Endothelial cell of umbilical vein (primary cell): Measurements from ENCODE around the gene KLK14. TPM values are rescaled to one million over a fixed set of nuclear protein-coding genes. Genes with fewer than 3 reads are reported as not detected.

Experiments
- BruUV-seq: library from RNA; stranded (reverse); fragments of 400-500 nt; replicated peaks from 2 replicates; lab custom pipeline; 2021; lab: Mats Ljungman, UMichigan
- CTCF ChIA-PET: fragments of 300-600, 350-600 bp; sonication (Branson Sonifier 250); formaldehyde crosslinking; loops from one replicate; lab custom pipeline; 2021; ENCODE audit warnings: antibody characterized with exemption, inconsistent platforms; lab: Charles Lee
- POLR2A ChIA-PET: fragments of 300-600, 350-600 bp; sonication (Branson Sonifier 250); formaldehyde crosslinking; loops from one replicate; lab custom pipeline; 2021; ENCODE audit warnings: antibody characterized with exemption, inconsistent platforms; lab: Charles Lee
- DNase-seq: peaks from one replicate; pipeline ENCODE4 v3.0.0-alpha.2; 2011; ENCODE audit warnings: low read depth, low spot score
- FAIRE-seq: peaks from 2 replicates; lab custom pipeline; 2011; peaks lifted over from hg19 to GRCh38; lab: Jason Lieb, UNC
- H2AFZ ChIP-seq: 2 replicates; pipeline ENCODE4 v1.6.0; 2012; ENCODE audit warnings: low read depth, low read length, control low read depth, inconsistent platforms
- H3K27ac ChIP-seq: 2 replicates; pipeline ENCODE4 v1.5.1; 2011; ENCODE audit warnings: low read depth, mild to moderate bottlenecking, control low read depth, low read length, moderate library complexity; ENCODE audit not compliant: insufficient read depth
- H3K27me3 ChIP-seq, 2 experiments: 2 replicates each; pipeline versions ENCODE4 v1.6.0 to v1.6.1; 2011; ENCODE audit warnings: low read length in 2 of 2, mixed read lengths in 1 of 2; ENCODE audit not compliant: control insufficient read depth in 2 of 2, insufficient read depth in 2 of 2
- H3K36me3 ChIP-seq, 2 experiments: 2 replicates in 1 of 2; 3 replicates in 1 of 2; pipeline ENCODE4 v1.5.1; 2011; ENCODE audit warnings: low read length in 2 of 2, mild to moderate bottlenecking in 1 of 2, moderate library complexity in 1 of 2; ENCODE audit not compliant: control insufficient read depth in 2 of 2, insufficient read depth in 2 of 2; ENCODE audit errors: extremely low read depth in 1 of 2
- H3K4me1 ChIP-seq: 3 replicates; pipeline ENCODE4 v1.5.1; 2011; ENCODE audit warnings: mild to moderate bottlenecking, low read length; ENCODE audit not compliant: control insufficient read depth, insufficient read depth; ENCODE audit errors: extremely low read depth
- H3K4me2 ChIP-seq: 2 replicates; pipeline ENCODE4 v1.6.1; 2011; ENCODE audit warnings: low read length, control low read depth, mixed read lengths; ENCODE audit not compliant: insufficient read depth
- H3K4me3 ChIP-seq, 3 experiments: fragments of 200-600 bp in 1 of 3; sonication (generic), shearing (Covaris generic) in 1 of 3; replicated peaks in 1 of 3; 2 replicates each; pipeline ENCODE4 v1.5.1; 2011 to 2016; ENCODE audit warnings: control low read depth in 3 of 3, low read length in 3 of 3, mild to moderate bottlenecking in 2 of 3, inconsistent platforms in 1 of 3, low read depth in 1 of 3, moderate library complexity in 1 of 3; ENCODE audit not compliant: insufficient read depth in 1 of 3
- H3K79me2 ChIP-seq: 2 replicates; pipeline ENCODE4 v1.6.0; 2012; ENCODE audit warnings: low read length, inconsistent platforms; ENCODE audit not compliant: control insufficient read depth, insufficient read depth
- H3K9ac ChIP-seq: replicated peaks from 2 replicates; pipeline ENCODE3; 2011; ENCODE audit warnings: low read length, control low read depth; ENCODE audit not compliant: insufficient read depth; ENCODE audit errors: extremely low read depth
- H3K9me1 ChIP-seq: replicated peaks from 3 replicates; pipeline ENCODE4 v1.6.0; 2011; ENCODE audit warnings: mild to moderate bottlenecking, low read length; ENCODE audit not compliant: control insufficient read depth, insufficient read depth; ENCODE audit errors: extremely low read depth
- H3K9me3 ChIP-seq: replicated peaks from 2 replicates; pipeline ENCODE4 v1.5.1; 2012; ENCODE audit warnings: low read length, inconsistent platforms; ENCODE audit not compliant: control insufficient read depth, insufficient read depth
- H4K20me1 ChIP-seq: replicated peaks from 2 replicates; pipeline ENCODE3; 2011; ENCODE audit warnings: mild to moderate bottlenecking, low read length; ENCODE audit not compliant: control insufficient read depth, insufficient read depth; ENCODE audit errors: extremely low read depth
- CTCF ChIP-seq, 2 donors: IDR thresholded peaks; 1 replicate in 1 of 2; 2 replicates in 1 of 2; pipeline ENCODE4 v1.5.1; 2011; ENCODE audit warnings: low read length in 2 of 2, mild to moderate bottlenecking in 2 of 2, moderate library complexity in 2 of 2, control low read depth in 1 of 2, inconsistent platforms in 1 of 2, low read depth in 1 of 2; ENCODE audit not compliant: insufficient read depth in 1 of 2; ENCODE audit errors: extremely low read depth in 1 of 2
- EZH2 ChIP-seq: IDR thresholded peaks from 2 replicates; pipeline ENCODE4 v1.6.1; 2012; ENCODE audit warnings: borderline replicate concordance, low read depth, mild to moderate bottlenecking, moderate library complexity, low read length, inconsistent platforms; ENCODE audit not compliant: severe bottlenecking
- FOS ChIP-seq: IDR thresholded peaks from 2 replicates; pipeline ENCODE4 v1.6.1; 2011; ENCODE audit warnings: mild to moderate bottlenecking, low read length, moderate library complexity, borderline replicate concordance; ENCODE audit not compliant: insufficient read depth
- GATA2 ChIP-seq: IDR thresholded peaks from 2 replicates; pipeline ENCODE4 v1.7.0; 2011; ENCODE audit warnings: low read depth, mild to moderate bottlenecking, moderate library complexity, mixed read lengths, low read length; ENCODE audit not compliant: insufficient read length, insufficient read depth
- JUN ChIP-seq: IDR thresholded peaks from 2 replicates; pipeline ENCODE4 v1.6.1; 2011; ENCODE audit warnings: borderline replicate concordance, low read depth; ENCODE audit not compliant: insufficient read length, insufficient read depth
- MAX ChIP-seq: IDR thresholded peaks from 2 replicates; pipeline ENCODE4 v1.6.1; 2011; ENCODE audit not compliant: insufficient read depth, insufficient read length
- MYC ChIP-seq: IDR thresholded peaks from one replicate; pipeline ENCODE4 v1.6.1; 2011; ENCODE audit warnings: mild to moderate bottlenecking, low read depth, low read length
- POLR2A ChIP-seq: IDR thresholded peaks from 2 replicates; pipeline ENCODE4 v1.6.1; 2012; ENCODE audit warnings: low read depth, mild to moderate bottlenecking, control low read depth, low read length
- POLR2AphosphoS5 ChIP-seq: IDR thresholded peaks from 2 replicates; pipeline ENCODE4 v1.6.1; 2012; ENCODE audit warnings: low read depth, mild to moderate bottlenecking, control low read depth, low read length, moderate library complexity; ENCODE audit not compliant: insufficient read depth
- dilution Hi-C: fragments of 300-500 bp; cut with MboI; formaldehyde crosslinking; loops from one replicate; pipeline ENCODE4 v1.15.0; 2019; ENCODE audit warnings: low sequenced_read_pairs; ENCODE audit not compliant: extremely low pct_ligation_motif_present
- intact Hi-C: fragments of 100-400 bp; cut with micrococcal nuclease; formaldehyde crosslinking; loops from one replicate; pipeline ENCODE4 v1.10.0; 2022
- polyA plus RNA-seq, 4 experiments: library from polyadenylated mRNA; depleted of rRNA in 3 of 4; stranded (reverse) in 3 of 4; unstranded in 1 of 4; fragments of >200 nt; gene quantifications; 2 replicates each; pipeline versions ENCODE4 v1.2.1 to v1.2.3, GENCODE V29; 2011 to 2012; ENCODE audit warnings: missing spikeins in 1 of 4
- total RNA-seq: library from RNA; stranded (reverse); gene quantifications from 2 replicates; pipeline ENCODE4 v1.2.3, GENCODE V29; 2021

KLK14 gene
- total and polyA plus RNA-seq, 2 donors (not counting 3 experiments of a cell fraction or from before 2014, with no cell fraction given), result 0.12 TPM; not detected in 1

- dilution Hi-C loops, result no loop called here
- no peak overlapping the region for H3K4me2 ChIP-seq
- TF ChIP-seq POLR2A, result no peak
- TF ChIP-seq JUN, result no peak
- TF ChIP-seq CTCF (IDR thresholded peaks at IDR 0.05; ENCODE audit: extremely low read depth in 1 of 2, insufficient read depth in 1 of 2, low read depth in 1 of 2, low read length in 2 of 2), result no peak
- TF ChIP-seq MYC, result no peak
- no peak for TF ChIP-seq MAX
- TF ChIP-seq EZH2, result no peak
- no peak for TF ChIP-seq FOS
- no peak for TF ChIP-seq POLR2AphosphoS5
- TF ChIP-seq GATA2, result no peak
Measured at GRCh38 chr19:51091895-51092873, 9.5 kb upstream of the KLK14 start.

More at GRCh38 chr19:51091895-51092873, 9.5 kb upstream of the KLK14 start:
- ChIA-PET POLR2A (no interaction called here), CTCF (interaction anchor here (0.7 to 1.3 kb wide), 3 partner anchors 71 to 76 kb away, joined by 3 to 4 read pairs (median 3); no protein-coding TSS in a partner anchor)
- intact Hi-C loops, result no loop called here
- Histone ChIP-seq H3K9ac (no peak overlapping the region), H3K9me1 (no peaks in the 10 kb centered on the region), H3K36me3 (no peaks in the 10 kb centered on the region), H3K27ac (no peak overlapping the region), H2AFZ (no peak overlapping the region), H3K4me3 (no peak overlapping the region), H3K79me2 (no peaks in the 10 kb centered on the region), H3K9me3 (no peaks in the 10 kb centered on the region), H3K4me1 (peaks cover 15% of the 10 kb centered on the region), H4K20me1 (no peaks in the 10 kb centered on the region), H3K27me3 (no peaks in the 10 kb centered on the region)
- no TSS peak for BruUV-seq
- DNase-seq (no peak), FAIRE-seq (no peak)
